Uterus (tissue), 4 donors: ENCODE data around the gene DHX29. TPM values are rescaled to one million over a fixed set of nuclear protein-coding genes. Genes with fewer than 3 reads are reported as not detected.
A peak's percentile ranks its signal among the peaks of the same experiment; 100 is the strongest.

Experiments
- DNase-seq, 2 donors: peaks; one replicate each; pipeline ENCODE4 v3.0.0-alpha.2; 2019 to 2020
- H3K27ac ChIP-seq, 2 donors: fragments of 200-600 bp; sonication (generic); 1 replicate in 1 of 2; 2 replicates in 1 of 2; pipeline ENCODE4 v1.5.1; 2016 to 2018
- H3K27me3 ChIP-seq, 2 donors: fragments of 200-600 bp; sonication (generic); one replicate each; pipeline ENCODE4 v1.5.1; 2018 to 2019; ENCODE audit warnings: control low read depth in 1 of 2
- H3K36me3 ChIP-seq, 2 donors: fragments of 200-600 bp; sonication (generic); one replicate each; pipeline ENCODE4 v1.5.1; 2019; ENCODE audit warnings: control low read depth in 1 of 2
- H3K4me1 ChIP-seq, 2 donors: fragments of 200-600 bp; sonication (generic); one replicate each; pipeline ENCODE4 v1.5.1; 2018 to 2019; ENCODE audit warnings: control low read depth in 1 of 2
- H3K4me3 ChIP-seq, 2 donors: fragments of 200-600 bp; sonication (generic); 1 replicate in 1 of 2; 2 replicates in 1 of 2; pipeline ENCODE4 v1.5.1; 2018 to 2019; ENCODE audit warnings: mild to moderate bottlenecking in 1 of 2
- H3K9me3 ChIP-seq, 2 donors: fragments of 200-600 bp; sonication (generic); one replicate each; pipeline ENCODE4 v1.5.1; 2019; ENCODE audit warnings: control low read depth in 1 of 2
- CTCF ChIP-seq, 4 experiments: fragments of 200-600 bp in 2 of 4; fragments of 450-650 bp in 2 of 4; sonication (generic) in 2 of 4; IDR thresholded peaks; one replicate each; pipeline ENCODE4 v1.5.1; 2016 to 2019; ENCODE audit warnings: antibody characterized with exemption in 4 of 4, mild to moderate bottlenecking in 2 of 4, moderate library complexity in 1 of 4
- POLR2A ChIP-seq, 2 donors: fragments of 450-650 bp; IDR thresholded peaks; one replicate each; pipeline ENCODE4 v1.6.1; 2016; ENCODE audit warnings: antibody characterized with exemption in 2 of 2, mild to moderate bottlenecking in 1 of 2, moderate library complexity in 1 of 2
- intact Hi-C: fragments of 100-400 bp; cut with DNase I; formaldehyde crosslinking; loops from one replicate; pipeline ENCODE4 v1.15.1; 2023; ENCODE audit warnings: low total_unique reads
- total RNA-seq, 4 donors: library from RNA; depleted of rRNA in 3 of 4; stranded (reverse); fragments of >200 nt in 3 of 4; gene quantifications; one replicate each; pipeline versions ENCODE4 v1.1.0 to v1.2.4, GENCODE V29; 2014 to 2023
- donor health status: DM: yes; HTN: yes; CAD: no.

DHX29 gene
- 10 to 100 TPM; 22.0 to 44.4 (median 27.0) TPM for total RNA-seq

GRCh38 chr5:55307383-55308253 lies at the start of gene DHX29, which contains the start of gene MTREX:
DHX29 (minus strand) TSS chr5:55307694; CDS start chr5:55307573, 121 bp downstream.
MTREX (plus strand) TSS chr5:55307989; CDS start chr5:55308014, 25 bp downstream.
- TF ChIP-seq CTCF (IDR thresholded peaks at IDR 0.05), result peak in 1 of 4 experiments; percentile 21
- TF ChIP-seq POLR2A (IDR thresholded peaks at IDR 0.05), result peak; percentile 36 to 45
- H3K27me3 ChIP-seq, result no peaks in the 10 kb centered on the region
- DNase-seq, result peak; percentile 89 to 91
- intact Hi-C loops, result no loop called here
- peak within 1 kb of the TSS; percentile 94 for H3K27ac ChIP-seq
- H3K4me3 ChIP-seq, result peak within 1 kb of the TSS; percentile 64 to 78
- H3K9me3 ChIP-seq, result no peaks in the 10 kb centered on the region
- H3K36me3 ChIP-seq, result no peaks in the 10 kb centered on the region
- H3K4me1 ChIP-seq, result peaks cover 0 to 15% of the 10 kb centered on the region in 2 donors

GRCh38 chr5:55356896-55357295 lies 49.4 kb upstream of the DHX29 start:
- no peak overlapping the region for H3K27ac ChIP-seq

GRCh38 chr5:55350754-55351153 lies 43.3 kb upstream of the DHX29 start:
- no peak for TF ChIP-seq CTCF (IDR thresholded peaks at IDR 0.05)
- TF ChIP-seq POLR2A (IDR thresholded peaks at IDR 0.05), result no peak
- intact Hi-C loops, result no loop called here

More at GRCh38 chr5:55356896-55357295, 49.4 kb upstream of the DHX29 start:
- Histone ChIP-seq H3K4me3 (no peak overlapping the region), H3K27me3 (no peaks in the 10 kb centered on the region), H3K9me3 (no peaks in the 10 kb centered on the region), H3K36me3 (no peaks in the 10 kb centered on the region), H3K4me1 (no peaks in the 10 kb centered on the region)
- intact Hi-C loops, result no loop called here
- no peak for DNase-seq
- TF ChIP-seq CTCF (IDR thresholded peaks at IDR 0.05) (no peak), POLR2A (IDR thresholded peaks at IDR 0.05) (no peak)

GRCh38 chr5:55347786-55348185 lies 40.3 kb upstream of the DHX29 start:
- Histone ChIP-seq H3K4me3 (no peak overlapping the region), H3K4me1 (no peaks in the 10 kb centered on the region), H3K9me3 (no peaks in the 10 kb centered on the region), H3K27me3 (no peaks in the 10 kb centered on the region), H3K36me3 (no peaks in the 10 kb centered on the region), H3K27ac (no peak overlapping the region)
- TF ChIP-seq CTCF (IDR thresholded peaks at IDR 0.05) (no peak), POLR2A (IDR thresholded peaks at IDR 0.05) (no peak)
- no peak for DNase-seq
- intact Hi-C loops, result no loop called here

More at GRCh38 chr5:55350754-55351153, 43.3 kb upstream of the DHX29 start:
- Histone ChIP-seq H3K36me3 (no peaks in the 10 kb centered on the region), H3K9me3 (no peaks in the 10 kb centered on the region), H3K4me1 (no peaks in the 10 kb centered on the region), H3K27ac (no peak overlapping the region), H3K4me3 (no peak overlapping the region), H3K27me3 (no peaks in the 10 kb centered on the region)
- DNase-seq, result no peak

GRCh38 chr5:55345327-55345726 lies 37.8 kb upstream of the DHX29 start:
- no peak overlapping the region for H3K27ac ChIP-seq
- DNase-seq, result no peak
- intact Hi-C loops, result no loop called here
- TF ChIP-seq POLR2A (IDR thresholded peaks at IDR 0.05), result no peak
- no peak for TF ChIP-seq CTCF (IDR thresholded peaks at IDR 0.05)
- H3K9me3 ChIP-seq, result no peaks in the 10 kb centered on the region
- H3K36me3 ChIP-seq, result no peaks in the 10 kb centered on the region
- no peak overlapping the region for H3K4me3 ChIP-seq
- H3K27me3 ChIP-seq, result no peaks in the 10 kb centered on the region
- no peaks in the 10 kb centered on the region for H3K4me1 ChIP-seq
